KMS-11 (cell line): ENCODE results near the gene TFR2.

Experiments used
- H2AFZ ChIP-seq: fragments of 200-600 bp; sonication (generic); 2 replicates; pipeline ENCODE4 v1.6.1; 2016; ENCODE audit warnings: antibody characterized with exemption, mixed run types, low read depth
- H3K27ac ChIP-seq: fragments of 200-600 bp; sonication (generic); 2 replicates; pipeline ENCODE4 v1.6.1; 2016; ENCODE audit warnings: mild to moderate bottlenecking, mixed run types
- H3K27me3 ChIP-seq: fragments of 200-600 bp; sonication (generic); 2 replicates; pipeline ENCODE4 v1.6.1; 2017; ENCODE audit warnings: mild to moderate bottlenecking, low read depth, mixed run types, moderate library complexity; ENCODE audit not compliant: insufficient read depth
- H3K36me3 ChIP-seq: fragments of 200-600 bp; sonication (generic); 2 replicates; pipeline ENCODE4 v1.6.1; 2017; ENCODE audit warnings: mild to moderate bottlenecking, mixed run types; ENCODE audit not compliant: insufficient read depth
- H3K4me1 ChIP-seq: fragments of 200-600 bp; sonication (generic); 2 replicates; pipeline ENCODE4 v1.6.1; 2016; ENCODE audit warnings: mild to moderate bottlenecking, low read depth, mixed run types; ENCODE audit not compliant: poor library complexity, severe bottlenecking
- H3K4me2 ChIP-seq: fragments of 200-600 bp; sonication (generic); 2 replicates; pipeline ENCODE4 v1.7.0; 2016; ENCODE audit warnings: mild to moderate bottlenecking, mixed run types
- H3K4me3 ChIP-seq: fragments of 200-600 bp; sonication (generic); IDR thresholded peaks from 2 replicates; pipeline ENCODE4 v1.6.1; 2017; ENCODE audit warnings: low read depth, low read length, mixed read lengths; ENCODE audit not compliant: insufficient read depth
- H3K79me2 ChIP-seq: fragments of 200-600 bp; sonication (generic); 2 replicates; pipeline ENCODE4 v1.6.1; 2016; ENCODE audit warnings: low read depth, mixed run types; ENCODE audit not compliant: insufficient read depth
- H3K9ac ChIP-seq: fragments of 200-600 bp; sonication (generic); 2 replicates; pipeline ENCODE4 v1.6.1; 2016; ENCODE audit warnings: mild to moderate bottlenecking, mixed run types
- H4K20me1 ChIP-seq: fragments of 200-600 bp; sonication (generic); 2 replicates; pipeline ENCODE4 v1.6.1; 2016; ENCODE audit warnings: mild to moderate bottlenecking, mixed run types; ENCODE audit not compliant: insufficient read depth
- TF ChIP-seq, protein P1 (sequence below): fragments of 200-600 bp; sonication (generic); conservative IDR thresholded peaks from 2 replicates; pipeline ENCODE4 v1.6.1; 2017; ENCODE audit warnings: low read depth, mild to moderate bottlenecking, antibody characterized with exemption, low read length, moderate library complexity, mixed read lengths

TFR2 gene

DNA sequence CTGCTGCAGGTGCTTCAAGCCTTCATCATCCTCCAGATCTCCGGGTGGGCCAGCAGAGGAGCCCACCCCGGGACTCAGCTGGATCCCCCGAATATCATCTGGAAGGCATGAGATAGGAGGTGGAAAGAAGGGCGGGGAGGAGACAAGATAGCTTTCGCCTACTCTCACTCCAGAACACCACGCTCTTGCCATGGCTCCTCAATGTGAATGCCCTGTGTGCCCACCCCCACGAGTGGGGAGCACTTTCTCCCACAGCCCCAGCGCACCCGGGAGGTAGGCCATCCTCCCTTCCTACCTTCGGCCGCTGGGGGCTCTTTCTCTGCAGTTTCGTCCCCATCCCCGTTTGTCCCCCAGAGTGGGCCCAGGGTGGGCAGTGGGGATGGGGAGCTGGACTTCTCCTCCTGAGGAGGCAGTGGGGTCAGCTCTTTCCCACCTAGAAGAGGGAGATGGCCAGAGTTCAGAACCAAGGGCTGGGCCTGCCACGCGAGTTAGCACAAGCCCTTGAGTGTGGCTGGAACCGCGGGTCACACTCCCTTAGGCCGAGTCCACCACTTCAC lies 43.8 kb upstream of the TFR2 start:
- no peak overlapping the region for H3K9ac ChIP-seq
- no peak overlapping the region for H3K4me3 ChIP-seq
- no peaks in the 10 kb centered on the region for H4K20me1 ChIP-seq
- peaks cover 17% of the 10 kb centered on the region; the same call in 1 of the 2 replicates for H3K79me2 ChIP-seq
- no peak overlapping the region for H3K27ac ChIP-seq
- no peaks in the 10 kb centered on the region; the same call in 1 of the 2 replicates for H3K36me3 ChIP-seq
- H3K27me3 ChIP-seq, result no peaks in the 10 kb centered on the region
- peaks cover under 1% of the 10 kb centered on the region for H3K4me1 ChIP-seq
- no peak overlapping the region for H2AFZ ChIP-seq
- TF ChIP-seq, protein P1, sequence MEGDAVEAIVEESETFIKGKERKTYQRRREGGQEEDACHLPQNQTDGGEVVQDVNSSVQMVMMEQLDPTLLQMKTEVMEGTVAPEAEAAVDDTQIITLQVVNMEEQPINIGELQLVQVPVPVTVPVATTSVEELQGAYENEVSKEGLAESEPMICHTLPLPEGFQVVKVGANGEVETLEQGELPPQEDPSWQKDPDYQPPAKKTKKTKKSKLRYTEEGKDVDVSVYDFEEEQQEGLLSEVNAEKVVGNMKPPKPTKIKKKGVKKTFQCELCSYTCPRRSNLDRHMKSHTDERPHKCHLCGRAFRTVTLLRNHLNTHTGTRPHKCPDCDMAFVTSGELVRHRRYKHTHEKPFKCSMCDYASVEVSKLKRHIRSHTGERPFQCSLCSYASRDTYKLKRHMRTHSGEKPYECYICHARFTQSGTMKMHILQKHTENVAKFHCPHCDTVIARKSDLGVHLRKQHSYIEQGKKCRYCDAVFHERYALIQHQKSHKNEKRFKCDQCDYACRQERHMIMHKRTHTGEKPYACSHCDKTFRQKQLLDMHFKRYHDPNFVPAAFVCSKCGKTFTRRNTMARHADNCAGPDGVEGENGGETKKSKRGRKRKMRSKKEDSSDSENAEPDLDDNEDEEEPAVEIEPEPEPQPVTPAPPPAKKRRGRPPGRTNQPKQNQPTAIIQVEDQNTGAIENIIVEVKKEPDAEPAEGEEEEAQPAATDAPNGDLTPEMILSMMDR, result no peak
- no peak overlapping the region for H3K4me2 ChIP-seq

DNA sequence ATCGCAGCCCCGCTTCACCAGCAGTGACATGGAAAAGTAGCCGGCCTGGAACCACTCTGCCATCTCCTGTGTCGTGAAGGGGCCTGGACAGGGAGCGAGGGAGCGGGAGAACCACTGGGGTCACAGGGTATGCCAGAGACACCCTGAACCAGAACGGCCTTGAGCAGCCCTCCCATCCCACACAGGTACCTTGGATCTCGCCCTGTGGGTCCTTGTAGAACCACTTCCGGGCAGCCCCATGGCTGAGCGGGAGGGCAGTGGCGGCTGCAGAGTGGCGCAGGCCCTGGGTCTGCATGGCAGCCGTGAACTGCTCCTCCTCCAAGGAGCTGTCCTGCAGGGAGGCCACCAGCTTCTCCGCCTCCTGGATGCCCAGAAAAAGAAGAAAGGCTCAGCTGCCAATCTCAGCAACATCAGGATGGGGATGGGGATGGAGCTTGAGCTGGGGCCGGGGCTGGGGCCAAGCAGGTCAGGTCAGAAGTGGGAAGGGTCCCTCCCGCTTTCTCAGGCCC lies 43.2 kb upstream of the TFR2 start:
- no peak overlapping the region for H3K9ac ChIP-seq
- H3K4me3 ChIP-seq, result no peak overlapping the region
- peaks cover 11% of the 10 kb centered on the region; the same call in 1 of the 2 replicates for H3K79me2 ChIP-seq
- no peak overlapping the region for H3K4me2 ChIP-seq
- no peak overlapping the region for H3K27ac ChIP-seq
- H2AFZ ChIP-seq, result no peak overlapping the region
- H3K4me1 ChIP-seq, result peaks cover 4% of the 10 kb centered on the region
- H3K27me3 ChIP-seq, result no peaks in the 10 kb centered on the region
- H4K20me1 ChIP-seq, result no peaks in the 10 kb centered on the region
- TF ChIP-seq, protein P1, result no peak
- H3K36me3 ChIP-seq, result no peaks in the 10 kb centered on the region; the same call in 1 of the 2 replicates

DNA sequence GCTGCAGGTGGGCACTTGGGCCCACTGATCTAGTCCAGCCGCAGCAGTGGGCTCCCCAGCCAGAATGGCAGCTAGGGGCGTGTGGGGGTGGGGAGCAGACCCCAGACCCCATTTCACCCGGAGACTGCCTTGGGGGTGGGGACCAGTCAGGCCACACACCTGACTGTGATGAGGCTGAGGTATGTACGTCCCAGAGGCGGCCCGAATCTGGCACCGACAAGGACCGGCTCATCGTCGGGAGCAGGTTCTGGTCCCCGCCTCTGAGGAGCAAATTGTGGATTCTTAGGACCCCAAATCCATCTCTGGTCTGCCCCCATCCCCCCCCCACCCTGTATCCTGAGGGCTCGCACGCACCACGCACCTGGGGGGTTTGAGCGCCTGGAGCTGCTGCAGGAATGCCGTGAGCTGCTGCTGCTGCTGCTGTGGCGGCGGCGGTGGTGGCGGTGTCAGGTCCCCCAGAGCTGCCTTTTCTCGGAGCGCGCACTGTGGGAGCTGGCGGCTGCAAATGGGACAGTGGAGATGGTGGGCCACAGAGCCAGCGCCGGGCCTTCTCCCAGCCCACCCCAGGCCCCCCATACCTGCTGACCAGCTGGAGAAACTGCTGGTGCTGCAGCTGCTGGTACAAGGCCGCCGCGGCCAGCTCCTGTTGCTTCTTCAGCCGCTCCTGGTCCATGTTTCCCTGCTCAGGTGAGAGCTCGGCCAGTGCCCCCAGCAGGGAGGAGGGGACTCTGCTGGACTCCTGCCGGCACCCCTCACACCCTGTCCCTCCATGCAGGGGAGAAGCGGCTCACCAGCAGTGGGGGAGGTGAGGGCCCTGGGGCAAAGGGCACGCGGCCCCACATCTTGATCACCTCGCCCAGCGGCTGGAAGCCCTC lies 42.5 kb upstream of the TFR2 start:
- Histone ChIP-seq H3K27me3 (no peaks in the 10 kb centered on the region), H3K36me3 (peaks cover 3% of the 10 kb centered on the region; the same call in 1 of the 2 replicates), H4K20me1 (no peaks in the 10 kb centered on the region)

DNA sequence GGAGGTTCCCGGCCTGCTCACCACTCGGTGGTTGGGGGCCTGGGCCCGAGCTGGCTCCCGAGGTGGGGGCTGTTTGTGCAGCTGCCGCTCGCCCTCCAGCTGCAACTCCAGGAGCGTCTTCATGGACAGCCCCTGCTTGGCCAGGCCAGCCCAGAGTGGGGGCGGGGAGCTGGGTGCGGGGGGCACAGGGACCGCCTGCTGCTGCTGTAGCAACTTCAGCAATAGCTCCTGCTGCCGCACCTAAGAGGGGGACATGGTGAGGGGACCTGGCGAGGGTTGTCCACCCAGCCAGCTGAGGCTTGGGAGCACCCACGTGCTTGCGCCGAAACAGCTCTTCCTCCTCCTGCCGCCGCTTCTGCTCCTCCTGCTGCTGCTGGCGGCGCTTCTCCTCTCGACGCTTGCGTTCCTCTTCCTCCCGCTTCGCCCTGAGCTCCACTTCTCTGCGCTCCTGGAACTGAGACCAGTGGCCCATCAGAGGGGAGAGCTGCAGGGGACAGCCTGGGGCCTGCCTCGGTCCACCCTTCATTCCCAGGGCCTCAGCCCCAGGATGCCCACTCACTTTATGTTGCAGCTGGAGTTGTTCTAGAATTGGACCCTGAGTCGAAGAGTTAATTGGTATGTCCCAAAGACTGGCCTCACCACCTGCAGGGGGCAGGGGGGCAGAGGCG lies 41.8 kb upstream of the TFR2 start:
- Histone ChIP-seq H3K4me3 (no peak overlapping the region), H3K27ac (no peak overlapping the region), H2AFZ (no peak overlapping the region), H4K20me1 (no peaks in the 10 kb centered on the region), H3K27me3 (no peaks in the 10 kb centered on the region), H3K9ac (no peak overlapping the region), H3K79me2 (no peaks in the 10 kb centered on the region), H3K4me2 (no peak overlapping the region), H3K36me3 (peaks cover 3% of the 10 kb centered on the region; the same call in 1 of the 2 replicates), H3K4me1 (peaks cover 4% of the 10 kb centered on the region)
- TF ChIP-seq, protein P1, result no peak

More for the DNA sequence above, 42.5 kb upstream of the TFR2 start:
- no peak overlapping the region for H3K27ac ChIP-seq
- no peak overlapping the region for H3K9ac ChIP-seq
- TF ChIP-seq, protein P1, result no peak
- H3K4me2 ChIP-seq, result no peak overlapping the region
- H3K79me2 ChIP-seq, result peaks cover 6% of the 10 kb centered on the region; the same call in 1 of the 2 replicates
- no peak overlapping the region for H2AFZ ChIP-seq
- no peak overlapping the region for H3K4me3 ChIP-seq
- H3K4me1 ChIP-seq, result peaks cover 4% of the 10 kb centered on the region
